ENCODE results near the gene DIAPH3.

DNA sequence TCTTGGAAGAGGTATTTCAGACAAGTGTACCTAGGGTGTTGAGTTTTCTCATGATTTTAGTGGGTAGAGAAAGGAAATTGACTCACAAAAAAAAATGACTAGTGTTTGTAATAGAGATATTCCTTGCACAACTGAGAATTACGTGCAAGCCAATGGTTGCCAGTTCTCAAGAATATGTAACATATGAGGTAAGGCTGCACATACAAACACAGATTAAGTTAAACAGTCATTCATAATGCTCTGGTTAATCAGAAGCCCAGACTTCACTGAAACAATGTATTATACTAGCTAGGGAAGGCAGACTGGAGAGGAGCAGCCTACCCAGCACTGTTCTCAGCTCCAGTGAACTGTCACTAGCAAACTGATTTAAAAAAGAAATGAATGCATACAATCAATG lies 418.3 kb downstream of the DIAPH3 start:
- TF ChIP-seq, protein P1, sequence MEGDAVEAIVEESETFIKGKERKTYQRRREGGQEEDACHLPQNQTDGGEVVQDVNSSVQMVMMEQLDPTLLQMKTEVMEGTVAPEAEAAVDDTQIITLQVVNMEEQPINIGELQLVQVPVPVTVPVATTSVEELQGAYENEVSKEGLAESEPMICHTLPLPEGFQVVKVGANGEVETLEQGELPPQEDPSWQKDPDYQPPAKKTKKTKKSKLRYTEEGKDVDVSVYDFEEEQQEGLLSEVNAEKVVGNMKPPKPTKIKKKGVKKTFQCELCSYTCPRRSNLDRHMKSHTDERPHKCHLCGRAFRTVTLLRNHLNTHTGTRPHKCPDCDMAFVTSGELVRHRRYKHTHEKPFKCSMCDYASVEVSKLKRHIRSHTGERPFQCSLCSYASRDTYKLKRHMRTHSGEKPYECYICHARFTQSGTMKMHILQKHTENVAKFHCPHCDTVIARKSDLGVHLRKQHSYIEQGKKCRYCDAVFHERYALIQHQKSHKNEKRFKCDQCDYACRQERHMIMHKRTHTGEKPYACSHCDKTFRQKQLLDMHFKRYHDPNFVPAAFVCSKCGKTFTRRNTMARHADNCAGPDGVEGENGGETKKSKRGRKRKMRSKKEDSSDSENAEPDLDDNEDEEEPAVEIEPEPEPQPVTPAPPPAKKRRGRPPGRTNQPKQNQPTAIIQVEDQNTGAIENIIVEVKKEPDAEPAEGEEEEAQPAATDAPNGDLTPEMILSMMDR (IDR thresholded peaks at IDR 0.05) = no peak
- no peak for TF ChIP-seq POLR2A (IDR thresholded peaks at IDR 0.05)
